Tibial artery (tissue), 4 donors: ENCODE measurements around the gene EPHB1.

Experiments used
- DNase-seq, 2 donors: peaks; one replicate each; pipeline ENCODE4 v3.0.0-alpha.2; 2019
- H3K27ac ChIP-seq, 2 donors: fragments of 200-600 bp; sonication (generic) in 1 of 2; 1 replicate in 1 of 2; 2 replicates in 1 of 2; pipeline ENCODE4 v1.5.1; 2018 to 2019; ENCODE audit warnings: mild to moderate bottlenecking in 1 of 2
- H3K27me3 ChIP-seq, 2 donors: fragments of 200-600 bp; sonication (generic) in 1 of 2; one replicate each; pipeline versions ENCODE4 v1.5.1 to v1.6.0; 2016 to 2019
- H3K36me3 ChIP-seq, 3 donors: fragments of 200-600 bp; sonication (generic) in 2 of 3; one replicate each; pipeline ENCODE4 v1.5.1; 2016 to 2019; ENCODE audit warnings: mild to moderate bottlenecking in 2 of 3
- H3K4me1 ChIP-seq, 4 donors: fragments of 200-600 bp; sonication (generic) in 2 of 4; 1 replicate in 3 of 4; 2 replicates in 1 of 4; pipeline ENCODE4 v1.5.1; 2016 to 2019
- H3K4me3 ChIP-seq, 2 donors: fragments of 200-600 bp; sonication (generic) in 1 of 2; 1 replicate in 1 of 2; 2 replicates in 1 of 2; pipeline ENCODE4 v1.5.1; 2018 to 2019; ENCODE audit warnings: mild to moderate bottlenecking in 2 of 2
- H3K9me3 ChIP-seq, 3 donors: fragments of 200-600 bp; sonication (generic) in 1 of 3; one replicate each; pipeline ENCODE4 v1.5.1; 2016 to 2019
- intact Hi-C: fragments of 100-400 bp; cut with DNase I; formaldehyde crosslinking; loops from one replicate; pipeline ENCODE4 v1.15.0; 2023; ENCODE audit warnings: low total_unique reads
- TF ChIP-seq, protein P1 (sequence below), 2 experiments: fragments of 200-600 bp in 1 of 2; fragments of 450-650 bp in 1 of 2; IDR thresholded peaks; one replicate each; pipeline ENCODE4 v1.5.1; 2017 to 2019; ENCODE audit warnings: antibody characterized with exemption in 2 of 2, mild to moderate bottlenecking in 1 of 2, moderate library complexity in 1 of 2

Gene EPHB1

DNA sequence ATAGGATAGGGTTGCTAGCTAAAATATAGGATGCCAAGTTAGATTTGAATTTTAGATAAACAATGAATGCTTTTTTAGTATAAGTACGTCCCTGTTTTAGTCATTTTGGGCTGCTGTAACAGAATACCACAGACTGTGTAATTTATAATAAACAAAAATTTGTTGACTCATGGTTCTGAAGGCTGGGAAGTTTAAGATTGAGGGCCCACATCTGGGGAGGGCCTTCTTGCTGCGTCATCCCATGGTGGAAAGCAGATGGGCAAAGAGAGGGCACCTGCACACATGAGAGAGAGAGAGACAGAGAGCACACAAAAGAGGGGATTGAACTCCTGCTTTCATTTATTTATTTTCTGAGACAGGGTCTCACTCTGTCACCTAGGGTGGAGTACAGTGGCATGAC lies 246.5 kb downstream of the EPHB1 start:
- Histone ChIP-seq H3K4me1 (no peaks in the 10 kb centered on the region), H3K27ac (no peak overlapping the region), H3K9me3 (no peaks in the 10 kb centered on the region), H3K4me3 (no peak overlapping the region), H3K27me3 (no peaks in the 10 kb centered on the region), H3K36me3 (no peaks in the 10 kb centered on the region)
- intact Hi-C loops: no loop called here
- TF ChIP-seq, protein P1, sequence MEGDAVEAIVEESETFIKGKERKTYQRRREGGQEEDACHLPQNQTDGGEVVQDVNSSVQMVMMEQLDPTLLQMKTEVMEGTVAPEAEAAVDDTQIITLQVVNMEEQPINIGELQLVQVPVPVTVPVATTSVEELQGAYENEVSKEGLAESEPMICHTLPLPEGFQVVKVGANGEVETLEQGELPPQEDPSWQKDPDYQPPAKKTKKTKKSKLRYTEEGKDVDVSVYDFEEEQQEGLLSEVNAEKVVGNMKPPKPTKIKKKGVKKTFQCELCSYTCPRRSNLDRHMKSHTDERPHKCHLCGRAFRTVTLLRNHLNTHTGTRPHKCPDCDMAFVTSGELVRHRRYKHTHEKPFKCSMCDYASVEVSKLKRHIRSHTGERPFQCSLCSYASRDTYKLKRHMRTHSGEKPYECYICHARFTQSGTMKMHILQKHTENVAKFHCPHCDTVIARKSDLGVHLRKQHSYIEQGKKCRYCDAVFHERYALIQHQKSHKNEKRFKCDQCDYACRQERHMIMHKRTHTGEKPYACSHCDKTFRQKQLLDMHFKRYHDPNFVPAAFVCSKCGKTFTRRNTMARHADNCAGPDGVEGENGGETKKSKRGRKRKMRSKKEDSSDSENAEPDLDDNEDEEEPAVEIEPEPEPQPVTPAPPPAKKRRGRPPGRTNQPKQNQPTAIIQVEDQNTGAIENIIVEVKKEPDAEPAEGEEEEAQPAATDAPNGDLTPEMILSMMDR (IDR thresholded peaks at IDR 0.05): no peak
- DNase-seq: no peak

DNA sequence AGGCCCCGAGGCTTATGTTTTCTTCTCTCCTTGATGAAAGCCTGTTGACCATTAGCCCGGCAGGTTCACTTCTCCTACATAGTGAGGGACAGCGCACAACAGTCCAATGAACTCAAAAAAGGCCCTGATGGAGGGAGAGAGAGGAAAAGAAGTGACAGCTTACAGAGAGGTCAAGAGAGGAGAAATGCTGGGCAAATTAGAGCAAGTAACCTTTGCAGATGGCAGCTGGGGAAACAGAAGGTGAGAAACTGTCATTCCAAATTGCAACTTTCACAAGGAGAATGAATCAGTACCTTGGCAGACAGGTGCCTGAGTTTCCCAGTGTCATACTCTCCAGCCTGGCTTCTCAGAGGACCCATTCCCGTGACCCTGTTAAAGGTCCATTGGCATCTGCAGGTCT lies 252.0 kb downstream of the EPHB1 start:
- H3K9me3 ChIP-seq: no peaks in the 10 kb centered on the region
- TF ChIP-seq, protein P1 (IDR thresholded peaks at IDR 0.05): no peak
- no peak for DNase-seq
- H3K4me3 ChIP-seq: no peak overlapping the region
- no peak overlapping the region for H3K27ac ChIP-seq
- H3K4me1 ChIP-seq: no peaks in the 10 kb centered on the region
- no peaks in the 10 kb centered on the region for H3K36me3 ChIP-seq
- no peaks in the 10 kb centered on the region for H3K27me3 ChIP-seq
- intact Hi-C loops: no loop called here

DNA sequence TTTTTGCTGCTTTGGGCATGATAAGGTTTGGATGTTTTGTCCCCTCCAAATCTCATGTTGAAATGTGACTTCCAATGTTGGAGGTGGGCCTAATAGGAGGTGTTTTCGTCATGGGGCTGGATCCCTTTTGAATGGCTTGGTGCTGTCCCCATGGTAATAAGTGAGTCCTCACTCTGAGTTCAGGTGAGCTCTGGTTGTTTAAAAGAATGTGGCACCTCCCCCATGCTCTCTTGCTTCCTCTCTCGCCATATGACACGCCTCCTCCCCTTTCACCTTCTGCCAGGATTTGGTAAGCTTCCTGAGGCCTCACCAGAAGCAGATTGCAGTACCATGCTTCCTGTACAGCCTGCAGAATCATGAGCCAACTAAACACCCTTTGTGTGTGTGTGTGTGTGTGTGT lies 255.5 kb downstream of the EPHB1 start:
- no peak overlapping the region for H3K4me3 ChIP-seq

DNA sequence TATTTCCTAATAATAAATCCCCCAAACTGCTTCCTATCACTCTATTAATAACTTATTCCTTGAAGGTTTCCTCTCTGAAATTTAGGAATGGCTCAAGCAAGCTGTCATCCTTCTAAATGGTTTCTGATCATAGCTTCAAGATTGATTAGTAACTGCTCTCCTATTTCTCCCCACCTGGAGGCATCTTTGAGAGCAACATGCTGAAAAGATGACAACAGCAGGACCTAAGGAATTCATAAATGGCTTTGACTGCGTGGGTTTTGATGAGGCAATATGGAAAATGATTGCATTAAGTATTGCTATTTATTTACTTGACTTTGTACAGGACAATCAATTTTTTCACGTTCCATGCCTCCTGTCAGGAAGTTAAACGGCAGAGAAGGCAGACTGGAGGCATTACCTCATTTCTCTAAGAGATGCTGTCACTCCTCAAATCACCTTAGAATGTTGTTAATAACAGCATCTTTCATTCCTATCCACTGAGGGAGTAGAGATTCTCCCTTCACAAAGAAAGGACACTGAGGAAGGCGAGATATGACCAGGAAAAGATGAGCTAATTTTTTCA lies 256.4 kb downstream of the EPHB1 start:
- no peaks in the 10 kb centered on the region for H3K9me3 ChIP-seq
- H3K36me3 ChIP-seq: no peaks in the 10 kb centered on the region
- H3K27ac ChIP-seq: no peak overlapping the region
- intact Hi-C loops: no loop called here
- no peaks in the 10 kb centered on the region for H3K4me1 ChIP-seq
- no peak for DNase-seq
- H3K27me3 ChIP-seq: no peaks in the 10 kb centered on the region
- TF ChIP-seq, protein P1 (IDR thresholded peaks at IDR 0.05): no peak
- H3K4me3 ChIP-seq: no peak overlapping the region

More for the DNA sequence above, 255.5 kb downstream of the EPHB1 start:
- no peaks in the 10 kb centered on the region for H3K9me3 ChIP-seq
- no peaks in the 10 kb centered on the region for H3K4me1 ChIP-seq
- intact Hi-C loops: no loop called here
- no peak overlapping the region for H3K27ac ChIP-seq
- H3K36me3 ChIP-seq: no peaks in the 10 kb centered on the region
- no peaks in the 10 kb centered on the region for H3K27me3 ChIP-seq
- no peak for DNase-seq
- TF ChIP-seq, protein P1 (IDR thresholded peaks at IDR 0.05): no peak

DNA sequence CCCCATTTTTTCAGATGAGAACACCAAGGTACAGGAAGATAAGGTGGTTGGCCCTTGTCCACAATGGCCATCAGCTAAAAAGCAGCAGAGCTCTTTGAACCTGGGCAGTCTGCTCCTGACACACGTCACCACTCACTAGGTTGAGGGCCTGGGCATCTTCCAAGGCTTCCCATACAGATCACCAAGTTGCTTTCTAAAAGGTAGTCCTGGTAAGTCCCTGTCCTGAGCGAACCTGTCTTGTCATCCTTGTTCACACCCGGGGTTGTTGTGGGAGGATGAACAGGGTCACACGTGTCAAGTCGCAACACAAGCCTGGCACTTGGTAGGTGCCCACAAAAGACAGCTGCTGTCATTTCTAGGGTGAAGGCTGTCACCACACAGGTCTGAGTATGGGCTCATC lies 260.4 kb downstream of the EPHB1 start:
- no peak for DNase-seq
- TF ChIP-seq, protein P1 (IDR thresholded peaks at IDR 0.05): no peak
- H3K27ac ChIP-seq: no peak overlapping the region

More for the DNA sequence above, 260.4 kb downstream of the EPHB1 start:
- Histone ChIP-seq H3K4me1 (no peaks in the 10 kb centered on the region), H3K27me3 (no peaks in the 10 kb centered on the region), H3K36me3 (no peaks in the 10 kb centered on the region), H3K4me3 (no peak overlapping the region), H3K9me3 (no peaks in the 10 kb centered on the region)
- intact Hi-C loops: no loop called here
